NCI-H2196 treated with DMSO at 0.1 percent for 48 hours (cell line): ENCODE measurements around the gene PSMB11.

Source experiments
- DNase-seq: peaks from one replicate; lab custom pipeline; 2025; ENCODE audit not compliant: unreplicated experiment; lab: John Stamatoyannopoulos, UW

PSMB11 gene

GRCh38 chr14:23043145-23043544, 1.1 kb downstream of the PSMB11 start:
- DNase-seq: no peak

GRCh38 chr14:23043754-23044153, 1.7 kb downstream of the PSMB11 start:
- DNase-seq: no peak

GRCh38 chr14:23044840-23045239, 2.8 kb downstream of the PSMB11 start:
- DNase-seq: no peak

GRCh38 chr14:23045419-23046357, 3.7 kb downstream of the PSMB11 start:
- DNase-seq: no peak

- DNase-seq: no peak
These were observed 5.1 kb downstream of the PSMB11 start for GRCh38 chr14:23047034-23047634.

DNA sequence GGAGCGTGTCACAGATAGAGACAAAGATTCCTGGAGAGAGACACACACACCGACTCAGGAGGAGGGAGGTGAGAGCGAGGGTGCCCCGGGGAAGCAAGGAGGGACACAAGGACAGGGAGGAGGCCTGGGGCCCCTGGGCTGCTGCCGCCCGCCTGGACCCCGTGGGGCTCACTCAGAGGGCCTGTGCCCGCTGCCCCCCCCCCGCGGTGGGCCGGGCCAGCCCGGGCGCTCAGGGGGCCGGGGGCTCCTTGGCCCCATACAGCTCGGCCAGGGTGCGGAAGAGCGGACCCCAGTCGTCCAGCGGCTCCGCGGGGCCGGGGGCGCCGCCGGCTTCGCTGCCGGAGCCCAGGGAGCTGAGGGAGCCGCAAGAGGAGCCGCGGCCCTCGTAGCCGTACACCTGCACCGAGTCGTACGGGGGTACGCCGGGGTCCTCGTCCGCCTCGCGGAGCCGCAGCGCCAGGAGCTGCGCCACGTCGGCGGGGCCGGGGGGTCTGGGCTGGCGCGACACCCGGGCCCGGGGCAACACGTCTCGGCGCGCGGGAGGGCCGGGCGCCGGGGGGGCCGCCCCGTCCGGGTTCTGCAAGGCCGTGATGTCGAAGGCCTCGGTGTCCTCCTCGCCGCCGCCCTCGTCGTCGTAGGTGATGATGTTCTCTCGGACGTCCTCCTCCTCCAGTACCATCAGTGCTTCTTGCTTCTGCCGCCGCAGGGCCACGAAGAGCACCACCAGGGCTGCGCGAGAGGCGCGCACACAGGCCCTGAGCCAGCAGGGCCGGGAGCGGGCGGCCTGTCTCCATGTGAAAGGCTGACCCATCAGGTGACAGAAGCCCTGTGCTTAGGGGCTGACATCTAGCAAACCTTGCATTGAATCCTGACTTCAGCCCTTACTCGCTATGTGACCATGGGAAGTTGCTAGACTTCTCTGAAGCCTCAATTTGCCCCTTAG, 6.0 kb downstream of the PSMB11 start:
- no peak for DNase-seq

GRCh38 chr14:23049011-23049410, 7.0 kb downstream of the PSMB11 start:
- DNase-seq: no peak

GRCh38 chr14:23051141-23052057, 9.4 kb downstream of the PSMB11 start:
- DNase-seq: no peak

DNA sequence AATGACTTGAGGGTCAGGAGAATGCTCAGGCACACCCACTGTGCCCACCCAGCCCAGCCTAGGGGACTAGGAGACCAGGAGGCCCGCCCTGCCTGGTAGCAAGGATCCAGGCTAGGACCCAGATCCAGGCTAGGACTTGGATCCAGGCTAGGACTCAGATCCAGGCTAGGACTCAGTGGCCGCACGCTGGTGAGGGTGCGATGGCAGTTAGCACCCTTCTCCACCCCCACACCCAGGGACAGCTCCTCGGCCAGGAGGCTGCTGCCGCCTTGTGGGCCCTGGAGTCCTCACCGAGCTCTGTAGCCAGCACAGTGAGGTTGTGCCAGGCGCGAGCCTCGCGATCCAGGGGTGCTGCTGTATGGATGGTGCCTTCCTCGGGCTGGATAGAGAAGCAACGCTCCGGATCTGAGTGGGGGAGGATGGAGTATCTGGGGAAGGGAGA, 10.2 kb downstream of the PSMB11 start:
- DNase-seq: no peak

GRCh38 chr14:23052671-23053070, 10.7 kb downstream of the PSMB11 start:
- DNase-seq: no peak

DNA sequence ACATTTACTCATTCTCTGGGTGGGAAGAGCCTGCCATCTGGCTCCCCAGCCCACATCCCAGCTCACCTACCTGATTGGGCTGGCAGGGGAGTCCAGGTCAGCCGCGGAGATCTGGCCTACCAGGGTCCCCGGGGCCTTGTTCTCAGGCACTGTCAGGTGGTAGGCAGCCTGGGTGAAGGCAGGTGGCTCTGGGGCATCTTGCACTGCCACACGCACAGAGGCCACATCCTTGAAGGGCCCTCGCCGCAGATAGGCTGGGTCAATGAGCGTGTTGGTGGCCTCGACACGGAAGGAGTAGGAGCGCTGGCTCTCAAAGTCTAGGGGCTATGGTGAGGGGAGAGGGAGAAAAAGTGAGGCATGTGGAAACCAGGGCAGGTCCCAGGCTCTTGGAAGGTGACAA, 11.4 kb downstream of the PSMB11 start:
- no peak for DNase-seq

- DNase-seq: no peak
These were observed 12.2 kb downstream of the PSMB11 start for GRCh38 chr14:23054000-23054811.

- no peak for DNase-seq
These were observed 13.1 kb downstream of the PSMB11 start for GRCh38 chr14:23055147-23055550.

DNA sequence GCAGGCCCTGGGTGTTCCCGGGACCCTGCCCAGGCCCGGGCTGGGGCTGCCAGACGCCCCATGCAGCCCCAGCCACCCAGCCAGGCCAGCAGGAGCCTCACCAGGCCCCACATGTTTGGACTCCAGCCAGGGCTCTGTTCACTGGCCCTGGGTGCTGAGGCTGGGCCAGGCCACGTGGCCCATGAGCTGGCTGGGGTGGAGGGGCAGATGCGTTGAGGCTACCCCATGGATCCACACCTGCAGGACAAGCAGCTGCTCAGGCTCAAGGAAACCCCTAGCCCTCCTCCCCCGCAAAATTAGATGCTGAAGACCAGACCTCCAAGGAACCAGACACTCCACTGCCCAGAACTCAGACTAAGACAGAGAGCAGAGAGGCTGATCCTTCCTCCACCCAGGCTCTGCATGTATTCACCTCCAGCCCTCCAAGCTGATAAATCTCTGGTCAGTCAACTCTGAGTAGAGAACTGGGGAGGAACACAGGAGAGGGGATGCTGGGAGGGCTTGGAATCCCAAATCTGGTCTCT, 13.7 kb downstream of the PSMB11 start:
- DNase-seq: no peak

- no peak for DNase-seq
These were observed 14.3 kb downstream of the PSMB11 start for GRCh38 chr14:23056145-23056955.

DNA sequence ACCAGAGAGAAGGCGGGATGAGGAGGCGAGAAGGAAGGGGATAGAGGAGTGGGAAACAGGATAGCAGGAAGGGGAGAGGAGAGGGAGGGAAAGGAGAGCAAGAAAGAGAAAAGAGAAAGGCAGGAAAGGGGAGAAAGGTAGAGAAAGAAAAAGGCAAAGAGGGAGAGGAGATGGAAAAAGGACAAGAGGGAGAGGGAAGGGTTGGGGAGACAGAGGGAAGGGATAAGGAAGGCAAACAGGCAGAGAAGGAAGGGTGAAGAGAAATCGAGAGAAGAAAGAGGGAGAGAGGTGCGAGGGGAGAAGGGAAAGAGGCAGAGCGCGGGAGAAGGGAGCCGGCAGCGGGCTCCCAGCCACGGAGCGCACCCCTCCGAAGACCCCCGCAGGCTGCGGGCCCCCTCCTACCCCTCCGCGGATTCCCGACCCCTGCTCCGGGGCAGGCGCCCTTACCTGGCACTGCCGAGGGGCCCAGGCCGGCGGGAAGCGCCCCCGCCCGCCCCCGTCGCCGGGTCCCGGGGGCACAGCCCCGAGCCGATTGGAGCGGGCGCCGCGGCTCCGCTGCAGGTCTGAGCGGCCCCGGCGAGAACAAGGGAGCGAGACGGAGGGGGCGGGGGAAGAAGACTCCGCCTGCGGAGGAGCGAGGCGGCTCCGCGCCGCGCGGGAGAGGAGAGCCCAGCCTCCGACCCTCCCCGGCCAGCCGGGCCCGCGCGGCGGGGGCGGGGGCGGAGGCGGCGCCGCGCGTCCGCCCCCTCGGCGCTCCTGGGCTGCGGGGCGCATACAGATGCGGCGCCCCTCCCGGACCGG, 15.1 kb downstream of the PSMB11 start, which contains the start of gene CDH24:
TSS of gene CDH24 (minus strand) at position 565 of the 801 bp plus-strand sequence. CDS start 1,787 bp downstream, outside the sequence.
- DNase-seq: no peak
